RWPE1 (cell line): Measurements from ENCODE around the gene TNNI2.

ENCODE experiments used
- CTCF ChIA-PET: fragments of 350-600 bp; sonication (Branson Sonifier 250); formaldehyde crosslinking; extraction: SDS; loops from one replicate; lab custom pipeline; 2021; lab: Yijun Ruan, JAX
- POLR2A ChIA-PET: fragments of 400-600 bp; formaldehyde crosslinking; extraction: SDS; loops from one replicate; lab custom pipeline; 2020; ENCODE audit warnings: antibody characterized with exemption; ENCODE audit not compliant: low non-redundant PET; lab: Yijun Ruan, JAX
- DNase-seq: peaks from one replicate; pipeline ENCODE4 v3.0.0; 2012; ENCODE audit warnings: low spot score
- H3K27ac ChIP-seq: fragments of 450-650 bp; 2 replicates; pipeline ENCODE4 v1.5.1; 2017
- CTCF ChIP-seq: fragments of 450-650 bp; conservative IDR thresholded peaks from 2 replicates; pipeline ENCODE4 v1.5.1; 2017; ENCODE audit warnings: low read depth, mild to moderate bottlenecking

The TNNI2 gene

DNA sequence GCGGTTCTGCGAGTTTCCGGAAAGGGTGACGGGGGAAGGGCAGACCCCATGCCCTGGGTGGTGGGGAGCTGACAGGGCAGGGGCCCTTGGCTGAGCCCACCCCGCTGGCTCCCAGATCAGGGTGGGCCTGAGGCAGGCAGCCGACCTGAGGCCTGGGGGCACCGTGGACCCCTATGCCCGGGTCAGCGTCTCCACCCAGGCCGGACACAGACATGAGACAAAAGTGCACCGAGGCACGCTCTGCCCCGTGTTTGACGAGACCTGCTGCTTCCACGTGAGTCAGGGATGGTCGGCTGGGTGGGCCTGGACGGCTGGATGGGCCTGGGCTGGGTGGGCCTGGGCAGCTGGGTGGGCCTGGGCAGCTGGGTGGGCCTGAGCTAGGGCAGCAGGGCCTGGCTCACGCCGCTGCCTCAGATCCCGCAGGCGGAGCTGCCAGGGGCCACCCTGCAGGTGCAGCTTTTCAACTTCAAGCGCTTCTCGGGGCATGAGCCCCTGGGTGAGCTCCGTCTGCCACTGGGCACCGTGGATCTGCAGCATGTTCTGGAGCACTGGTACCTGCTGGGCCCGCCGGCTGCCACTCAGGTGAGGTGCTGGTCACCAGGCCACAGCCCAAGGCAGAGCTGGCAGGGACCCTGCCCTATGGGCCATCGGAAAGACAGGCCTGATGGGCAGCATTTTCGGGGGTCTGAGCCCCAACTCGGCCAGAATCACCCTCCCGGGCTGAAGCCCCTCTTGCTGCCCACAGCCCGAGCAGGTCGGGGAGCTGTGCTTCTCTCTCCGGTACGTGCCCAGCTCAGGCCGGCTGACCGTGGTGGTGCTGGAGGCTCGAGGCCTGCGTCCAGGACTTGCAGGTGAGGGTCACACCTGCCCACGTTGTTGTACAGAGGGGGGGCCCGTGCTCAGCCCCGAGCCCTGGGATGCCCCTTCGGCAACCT lies 2.5 kb upstream of the TNNI2 start:
- DNase-seq: no peak
- ChIA-PET POLR2A (no interaction called here), CTCF (interaction anchor here (0.5 to 6.0 kb wide), 10 partner anchors 17 to 314 kb away, joined by 3 to 85 read pairs (median 4); no protein-coding TSS in a partner anchor)
- no peak for TF ChIP-seq CTCF
- H3K27ac ChIP-seq: peak overlapping the region; percentile 97

- CTCF ChIA-PET: interaction anchor here (0.5 to 1.7 kb wide), 4 partner anchors 16 to 313 kb away, joined by 4 to 8 read pairs (median 4); no protein-coding TSS in a partner anchor
- POLR2A ChIA-PET: no interaction called here
- TF ChIP-seq CTCF: peak; percentile 85
- H3K27ac ChIP-seq: peak overlapping the region; percentile 97
- peak; percentile 34 for DNase-seq
Observed at GRCh38 chr11:1837171-1838076, 1.4 kb upstream of the TNNI2 start.

DNA sequence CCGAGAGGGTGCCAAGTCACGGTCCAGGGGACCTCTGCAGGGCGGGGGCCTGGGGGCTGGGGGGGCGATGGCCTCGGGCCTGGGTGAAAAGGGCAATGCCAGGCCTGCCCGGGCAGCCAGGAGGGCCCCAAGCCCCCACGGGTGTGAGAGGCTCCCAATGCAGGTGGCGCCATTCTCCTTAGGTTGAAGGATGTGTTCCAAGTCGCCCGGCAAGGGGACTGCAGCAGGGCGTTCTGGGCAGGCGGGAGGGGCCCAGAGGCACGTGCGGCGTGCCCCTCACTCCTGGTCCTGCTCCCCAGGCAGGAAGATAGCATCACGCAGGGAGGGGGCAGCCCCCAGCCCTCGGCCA lies 730 bp upstream of the TNNI2 start:
- CTCF ChIA-PET: no interaction called here
- POLR2A ChIA-PET: no interaction called here
- peak overlapping the region; percentile 97 for H3K27ac ChIP-seq
- DNase-seq: no peak
- peak; percentile 47; the same call in 1 of the 2 replicates for TF ChIP-seq CTCF

GRCh38 chr11:1839204-1839923 lies 583 bp downstream of the TNNI2 start:
- ChIA-PET POLR2A (no interaction called here), CTCF (interaction anchor here (1.1 kb wide), 1 partner anchor 43 kb away, joined by 5 read pairs; no protein-coding TSS in a partner anchor)
- TF ChIP-seq CTCF: no peak
- peak overlapping the region; percentile 97 for H3K27ac ChIP-seq
- DNase-seq: no peak

- POLR2A ChIA-PET: no interaction called here
- peak overlapping the region; percentile 97 for H3K27ac ChIP-seq
- no peak for DNase-seq
- no peak for TF ChIP-seq CTCF
- CTCF ChIA-PET: interaction anchor here (0.6 to 1.2 kb wide), 2 partner anchors 42 to 209 kb away, joined by 5 read pairs; no protein-coding TSS in a partner anchor
Observed at GRCh38 chr11:1839924-1840779, 1.4 kb downstream of the TNNI2 start.
